CD4-positive, alpha-beta T cell (primary cell): ENCODE measurements around the gene NRAP. TPM values are rescaled to one million over a fixed set of nuclear protein-coding genes. Genes with fewer than 3 reads are reported as not detected.

Experiments
- ATAC-seq: fragments of 200-7000 bp; cut with Tn5 transposase; one replicate; pipeline ENCODE4 v1.10.0; 2022; ENCODE audit warnings: mild to moderate bottlenecking; ENCODE audit not compliant: poor library complexity
- CTCF ChIA-PET: fragments of 350-600 bp; sonication (Branson Sonifier 250); formaldehyde crosslinking; loops from one replicate; lab custom pipeline; 2021; ENCODE audit warnings: antibody characterized with exemption, inconsistent platforms; lab: Charles Lee
- POLR2A ChIA-PET: fragments of 350-600 bp; sonication (Branson Sonifier 250); formaldehyde crosslinking; loops from one replicate; lab custom pipeline; 2021; ENCODE audit warnings: antibody characterized with exemption, inconsistent platforms; lab: Charles Lee
- DNase-seq, 14 experiments: peaks; one replicate each; pipeline ENCODE4 v3.0.0-alpha.2; 2013 to 2020; ENCODE audit warnings: mixed read lengths in 2 of 14
- H3K27ac ChIP-seq, 2 donors: one replicate each; pipeline versions ENCODE4 v1.5.1 to v1.7.0; 2013; ENCODE audit warnings: low read length in 2 of 2, low read depth in 1 of 2, mild to moderate bottlenecking in 1 of 2
- H3K27me3 ChIP-seq, 2 experiments: 1 replicate in 1 of 2; 2 replicates in 1 of 2; pipeline versions ENCODE4 v1.6.1 to v1.7.0; 2013; ENCODE audit warnings: low read length in 2 of 2, control low read depth in 1 of 2, mild to moderate bottlenecking in 1 of 2, moderate library complexity in 1 of 2; ENCODE audit not compliant: insufficient read depth in 2 of 2, control insufficient read depth in 1 of 2
- H3K36me3 ChIP-seq: one replicate; pipeline ENCODE4 v1.6.1; 2013; ENCODE audit warnings: low read length, control low read depth; ENCODE audit not compliant: insufficient read depth
- H3K4me1 ChIP-seq: one replicate; pipeline ENCODE4 v1.6.1; 2013; ENCODE audit warnings: low read length, control low read depth; ENCODE audit not compliant: insufficient read depth
- H3K4me3 ChIP-seq: one replicate; pipeline ENCODE4 v1.5.1; 2013; ENCODE audit warnings: mild to moderate bottlenecking, low read length, moderate library complexity
- H3K9me3 ChIP-seq, 2 experiments: 1 replicate in 1 of 2; 2 replicates in 1 of 2; pipeline versions ENCODE4 v1.6.1 to v1.7.0; 2013; ENCODE audit warnings: low read length in 2 of 2, mild to moderate bottlenecking in 2 of 2, control low read depth in 1 of 2, moderate library complexity in 1 of 2; ENCODE audit not compliant: control insufficient read depth in 1 of 2, insufficient read depth in 1 of 2
- H3K27ac Mint-ChIP-seq: one replicate; pipeline ENCODE4 v1.8.0; 2020; ENCODE audit warnings: mixed read lengths
- H3K27me3 Mint-ChIP-seq: one replicate; pipeline ENCODE4 v1.8.0; 2021; ENCODE audit warnings: mixed read lengths
- H3K36me3 Mint-ChIP-seq: one replicate; pipeline ENCODE4 v1.8.0; 2021; ENCODE audit warnings: low read depth, mixed read lengths
- H3K4me1 Mint-ChIP-seq: one replicate; pipeline ENCODE4 v1.8.0; 2021; ENCODE audit warnings: low read depth, mixed read lengths
- H3K4me3 Mint-ChIP-seq: one replicate; pipeline ENCODE4 v1.8.0; 2020; ENCODE audit warnings: mild to moderate bottlenecking, mixed read lengths
- H3K9me3 Mint-ChIP-seq: one replicate; pipeline ENCODE4 v1.8.0; 2020; ENCODE audit warnings: mixed read lengths
- intact Hi-C, 2 experiments: fragments of 100-400 bp; cut with DNase I in 1 of 2; cut with micrococcal nuclease in 1 of 2; formaldehyde crosslinking; loops; one replicate each; pipeline versions ENCODE4 v1.15.1 to v1.9.0; 2023 to 2025; cut with DNase I, micrococcal nuclease
- total RNA-seq, 174 experiments: library from RNA in 2 of 174; stranded (reverse) in 2 of 174; gene quantifications; one replicate each; pipeline ENCODE4 v1.2.3 and lab custom pipeline; 2021 to 2026
- TF ChIP-seq, protein P1 (sequence below): fragments of 200-600 bp; IDR thresholded peaks from one replicate; pipeline ENCODE4 v1.8.0; 2022; ENCODE audit warnings: antibody characterized with exemption, mild to moderate bottlenecking

The NRAP gene
- total RNA-seq, 2 experiments from 2014 or later = not detected

DNA sequence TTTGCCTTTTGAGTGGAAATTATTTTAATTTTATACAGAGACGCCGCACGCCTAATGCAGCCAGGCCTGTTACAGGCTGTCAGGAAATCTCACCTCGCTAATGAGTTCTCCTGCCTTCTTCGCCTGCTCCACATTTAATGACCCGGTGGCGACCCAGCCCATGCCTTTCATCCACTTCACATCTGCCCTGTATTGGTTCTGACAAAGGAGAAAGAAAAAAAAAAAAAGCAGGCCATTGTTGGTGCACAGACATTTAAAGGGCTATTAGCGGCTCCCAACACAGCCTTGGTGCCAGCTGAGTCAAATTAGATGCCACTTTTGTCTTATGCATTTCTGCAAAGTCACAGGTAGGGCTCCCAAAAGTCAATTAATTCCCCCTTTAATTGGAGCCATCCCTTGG is 43.3 kb downstream of the NRAP start:
- H3K4me3 ChIP-seq = no peak overlapping the region
- DNase-seq (no peak), ATAC-seq (no peak)
- Mint-ChIP-seq H3K27ac (no peak overlapping the region), H3K36me3 (no peaks in the 10 kb centered on the region), H3K27me3 (peaks cover 67% of the 10 kb centered on the region), H3K4me3 (no peak overlapping the region), H3K4me1 (no peaks in the 10 kb centered on the region), H3K9me3 (no peaks in the 10 kb centered on the region)
- POLR2A ChIA-PET = no interaction called here
- intact Hi-C loops = no loop called here
- no peak overlapping the region for H3K27ac ChIP-seq
- CTCF ChIA-PET = no interaction called here
- H3K36me3 ChIP-seq = no peaks in the 10 kb centered on the region
- H3K4me1 ChIP-seq = no peaks in the 10 kb centered on the region
- TF ChIP-seq, protein P1, sequence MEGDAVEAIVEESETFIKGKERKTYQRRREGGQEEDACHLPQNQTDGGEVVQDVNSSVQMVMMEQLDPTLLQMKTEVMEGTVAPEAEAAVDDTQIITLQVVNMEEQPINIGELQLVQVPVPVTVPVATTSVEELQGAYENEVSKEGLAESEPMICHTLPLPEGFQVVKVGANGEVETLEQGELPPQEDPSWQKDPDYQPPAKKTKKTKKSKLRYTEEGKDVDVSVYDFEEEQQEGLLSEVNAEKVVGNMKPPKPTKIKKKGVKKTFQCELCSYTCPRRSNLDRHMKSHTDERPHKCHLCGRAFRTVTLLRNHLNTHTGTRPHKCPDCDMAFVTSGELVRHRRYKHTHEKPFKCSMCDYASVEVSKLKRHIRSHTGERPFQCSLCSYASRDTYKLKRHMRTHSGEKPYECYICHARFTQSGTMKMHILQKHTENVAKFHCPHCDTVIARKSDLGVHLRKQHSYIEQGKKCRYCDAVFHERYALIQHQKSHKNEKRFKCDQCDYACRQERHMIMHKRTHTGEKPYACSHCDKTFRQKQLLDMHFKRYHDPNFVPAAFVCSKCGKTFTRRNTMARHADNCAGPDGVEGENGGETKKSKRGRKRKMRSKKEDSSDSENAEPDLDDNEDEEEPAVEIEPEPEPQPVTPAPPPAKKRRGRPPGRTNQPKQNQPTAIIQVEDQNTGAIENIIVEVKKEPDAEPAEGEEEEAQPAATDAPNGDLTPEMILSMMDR = no peak
- no peaks in the 10 kb centered on the region for H3K9me3 ChIP-seq
- peaks cover 11 to 14% of the 10 kb centered on the region in 2 experiments for H3K27me3 ChIP-seq

DNA sequence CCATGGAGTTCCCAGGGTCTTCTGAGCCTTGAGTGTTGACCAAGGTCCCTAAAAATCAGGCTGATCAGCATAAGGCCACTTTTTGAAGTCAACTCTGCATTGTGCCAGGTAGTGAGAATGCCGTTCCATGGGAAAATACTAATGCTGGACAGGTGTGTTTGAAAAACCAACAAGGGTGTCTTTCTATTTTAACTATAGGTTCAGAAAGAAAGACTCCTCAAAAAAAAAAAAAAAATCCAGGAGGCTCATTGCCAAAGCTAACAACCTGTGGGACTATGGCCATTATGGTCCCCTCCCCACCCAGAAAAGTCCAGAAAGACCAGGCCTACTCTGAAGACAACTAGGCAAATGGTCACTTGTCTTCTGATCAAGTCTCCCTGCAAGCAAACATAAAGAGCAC is 44.4 kb downstream of the NRAP start:
- Mint-ChIP-seq H3K27me3 (peaks cover 60% of the 10 kb centered on the region), H3K36me3 (no peaks in the 10 kb centered on the region), H3K4me1 (no peaks in the 10 kb centered on the region), H3K9me3 (no peaks in the 10 kb centered on the region), H3K27ac (no peak overlapping the region), H3K4me3 (no peak overlapping the region)
- Histone ChIP-seq H3K4me3 (no peak overlapping the region), H3K9me3 (no peaks in the 10 kb centered on the region), H3K36me3 (no peaks in the 10 kb centered on the region), H3K27me3 (peaks cover 11 to 14% of the 10 kb centered on the region in 2 experiments), H3K4me1 (no peaks in the 10 kb centered on the region), H3K27ac (no peak overlapping the region)
- intact Hi-C loops = no loop called here
- ChIA-PET POLR2A (no interaction called here), CTCF (no interaction called here)
- TF ChIP-seq, protein P1 = no peak
- no peak for DNase-seq
- ATAC-seq = no peak

DNA sequence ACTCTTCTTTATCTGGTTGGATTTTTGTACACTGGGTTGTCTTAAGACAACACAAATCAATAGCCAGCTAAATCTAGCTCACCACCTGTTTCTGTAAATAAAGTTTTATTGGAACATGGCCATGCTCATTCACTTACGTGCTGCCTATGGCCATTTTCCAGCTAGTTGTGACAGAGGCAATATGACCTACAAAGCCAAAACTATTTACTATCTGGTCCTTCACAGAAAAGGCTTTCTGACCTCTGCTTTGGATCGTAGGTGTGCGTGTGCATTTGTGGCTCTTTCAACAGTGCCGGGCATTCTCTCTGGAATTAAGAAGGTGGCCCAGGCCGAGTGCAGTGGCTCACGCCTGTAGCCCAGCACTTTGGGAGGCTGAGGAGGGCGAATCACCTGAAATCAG is 45.5 kb downstream of the NRAP start:
- H3K27me3 Mint-ChIP-seq = peaks cover 54% of the 10 kb centered on the region
- no peaks in the 10 kb centered on the region for H3K9me3 ChIP-seq
- no peaks in the 10 kb centered on the region for H3K36me3 Mint-ChIP-seq
- no peak overlapping the region for H3K4me3 ChIP-seq
- no peaks in the 10 kb centered on the region for H3K9me3 Mint-ChIP-seq
- ATAC-seq = no peak
- H3K27me3 ChIP-seq = peaks cover 11 to 14% of the 10 kb centered on the region in 2 experiments
- no peak overlapping the region for H3K27ac ChIP-seq
- no peaks in the 10 kb centered on the region for H3K4me1 Mint-ChIP-seq
- DNase-seq = no peak
- no peak overlapping the region for H3K27ac Mint-ChIP-seq
- no peaks in the 10 kb centered on the region for H3K36me3 ChIP-seq
- H3K4me3 Mint-ChIP-seq = no peak overlapping the region
- TF ChIP-seq, protein P1 = no peak
- ChIA-PET POLR2A (no interaction called here), CTCF (no interaction called here)
- H3K4me1 ChIP-seq = no peaks in the 10 kb centered on the region
- intact Hi-C loops = no loop called here
